Measurements from ENCODE around the gene BTN2A1.
"Not testable (repeated sequence)": the region's sequence is repeated elsewhere in the genome, so short reads cannot be mapped to it uniquely, and the experiment has no call there.

The BTN2A1 gene

DNA sequence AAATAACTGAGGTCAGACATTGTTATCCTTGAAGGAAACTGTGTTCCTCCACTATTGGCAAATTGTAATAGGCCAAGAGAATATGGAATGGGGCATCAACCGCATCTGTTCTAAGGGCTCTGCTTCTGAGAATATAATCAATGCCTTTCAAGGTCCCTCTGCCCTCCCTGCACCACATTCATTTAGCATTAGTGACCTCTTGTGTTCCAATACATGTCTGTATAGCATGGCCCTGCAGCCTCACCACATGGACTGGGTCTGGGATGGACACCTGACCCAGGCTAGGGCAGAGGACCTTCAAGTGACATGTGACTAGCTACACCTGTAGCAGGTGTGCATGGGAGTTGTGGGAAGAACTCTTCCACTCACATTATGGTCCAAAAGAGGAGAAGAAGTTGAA, 41.5 kb upstream of the BTN2A1 start:
- H3K27ac ChIP-seq (ENCODE audit: low read length) = no peak overlapping the region
- H3K27me3 ChIP-seq (ENCODE audit: low read depth, low read length) = no peaks in the 10 kb centered on the region
- H3K9me3 ChIP-seq (ENCODE audit: insufficient read depth, low read length) = peaks cover 6% of the 10 kb centered on the region; the same call in 1 of the 2 replicates
- H3K4me1 ChIP-seq (ENCODE audit: low read length) = peaks cover 5% of the 10 kb centered on the region
- TF ChIP-seq EZH2phosphoT487 (IDR thresholded peaks at IDR 0.05; ENCODE audit: low read depth) = no peak
- TF ChIP-seq, protein P1, sequence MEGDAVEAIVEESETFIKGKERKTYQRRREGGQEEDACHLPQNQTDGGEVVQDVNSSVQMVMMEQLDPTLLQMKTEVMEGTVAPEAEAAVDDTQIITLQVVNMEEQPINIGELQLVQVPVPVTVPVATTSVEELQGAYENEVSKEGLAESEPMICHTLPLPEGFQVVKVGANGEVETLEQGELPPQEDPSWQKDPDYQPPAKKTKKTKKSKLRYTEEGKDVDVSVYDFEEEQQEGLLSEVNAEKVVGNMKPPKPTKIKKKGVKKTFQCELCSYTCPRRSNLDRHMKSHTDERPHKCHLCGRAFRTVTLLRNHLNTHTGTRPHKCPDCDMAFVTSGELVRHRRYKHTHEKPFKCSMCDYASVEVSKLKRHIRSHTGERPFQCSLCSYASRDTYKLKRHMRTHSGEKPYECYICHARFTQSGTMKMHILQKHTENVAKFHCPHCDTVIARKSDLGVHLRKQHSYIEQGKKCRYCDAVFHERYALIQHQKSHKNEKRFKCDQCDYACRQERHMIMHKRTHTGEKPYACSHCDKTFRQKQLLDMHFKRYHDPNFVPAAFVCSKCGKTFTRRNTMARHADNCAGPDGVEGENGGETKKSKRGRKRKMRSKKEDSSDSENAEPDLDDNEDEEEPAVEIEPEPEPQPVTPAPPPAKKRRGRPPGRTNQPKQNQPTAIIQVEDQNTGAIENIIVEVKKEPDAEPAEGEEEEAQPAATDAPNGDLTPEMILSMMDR (IDR thresholded peaks at IDR 0.05; ENCODE audit: low read depth, low read length) = no peak
- H3K4me3 ChIP-seq (ENCODE audit: low read length) = no peak overlapping the region
- no peaks in the 10 kb centered on the region for H3K79me2 ChIP-seq (ENCODE audit: low read length)
- no peak overlapping the region for H2AFZ ChIP-seq (ENCODE audit: low read depth, low read length)
- H3K4me2 ChIP-seq (ENCODE audit: low read length) = no peak overlapping the region
- H3K9ac ChIP-seq (ENCODE audit: low read length) = no peak overlapping the region
- no peaks in the 10 kb centered on the region for H4K20me1 ChIP-seq (ENCODE audit: insufficient read depth, low read length)
- H3K36me3 ChIP-seq (replicated peaks; ENCODE audit: low read depth, low read length) = no peaks in the 10 kb centered on the region

DNA sequence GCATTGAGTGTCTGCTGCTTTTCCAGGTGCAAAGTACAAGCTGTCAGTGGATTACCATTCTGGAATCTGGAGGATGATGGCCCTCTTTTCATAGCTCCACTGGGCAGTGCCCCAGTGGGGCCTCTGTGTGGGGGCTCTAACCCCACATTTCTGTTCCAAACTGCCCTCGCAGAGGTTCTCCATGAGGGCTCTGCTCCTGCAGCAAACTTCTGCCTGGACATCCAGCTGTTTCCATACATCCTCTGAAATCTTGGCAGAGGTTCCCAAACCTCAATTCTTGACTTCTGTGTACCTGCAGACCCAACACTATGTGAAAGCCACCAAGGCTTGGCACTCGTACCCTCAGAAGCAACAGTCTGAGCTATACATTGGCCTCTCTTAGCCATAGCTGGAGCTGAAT, 39.7 kb upstream of the BTN2A1 start:
- H3K27ac ChIP-seq (ENCODE audit: low read length); H3K4me3 ChIP-seq (ENCODE audit: low read length); H3K4me1 ChIP-seq (ENCODE audit: low read length); H3K4me2 ChIP-seq (ENCODE audit: low read length); H3K9me3 ChIP-seq (ENCODE audit: insufficient read depth, low read length); H3K36me3 ChIP-seq (replicated peaks; ENCODE audit: low read depth, low read length); H2AFZ ChIP-seq (ENCODE audit: low read depth, low read length); H3K79me2 ChIP-seq (ENCODE audit: low read length); H3K9ac ChIP-seq (ENCODE audit: low read length); H3K27me3 ChIP-seq (ENCODE audit: low read depth, low read length); H4K20me1 ChIP-seq (ENCODE audit: insufficient read depth, low read length): not testable (repeated sequence)

DNA sequence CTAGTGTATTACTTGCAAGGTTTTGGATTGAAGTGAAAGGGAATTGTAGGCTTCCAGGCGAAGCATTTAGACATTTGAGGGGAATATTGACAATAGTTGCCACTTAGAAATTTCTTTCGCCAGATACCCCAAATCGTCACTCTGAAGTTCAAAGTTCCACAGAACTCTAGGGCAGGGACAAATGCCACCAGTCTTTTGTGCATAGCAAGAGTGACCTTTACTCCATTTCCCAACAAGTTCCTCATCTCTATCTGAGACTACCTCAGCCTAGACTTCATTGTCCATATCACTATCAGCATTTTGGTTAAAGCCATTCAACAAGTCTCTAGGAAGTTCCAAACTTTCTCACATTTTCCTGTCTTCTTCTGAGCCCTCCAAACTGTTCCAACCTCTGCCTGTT, 39.0 kb upstream of the BTN2A1 start:
- not testable (repeated sequence) for H3K4me3 ChIP-seq (ENCODE audit: low read length); H3K4me2 ChIP-seq (ENCODE audit: low read length); H3K4me1 ChIP-seq (ENCODE audit: low read length); H3K27ac ChIP-seq (ENCODE audit: low read length); H3K9me3 ChIP-seq (ENCODE audit: insufficient read depth, low read length); H2AFZ ChIP-seq (ENCODE audit: low read depth, low read length); H3K27me3 ChIP-seq (ENCODE audit: low read depth, low read length); H3K9ac ChIP-seq (ENCODE audit: low read length); H3K36me3 ChIP-seq (replicated peaks; ENCODE audit: low read depth, low read length); H4K20me1 ChIP-seq (ENCODE audit: insufficient read depth, low read length); H3K79me2 ChIP-seq (ENCODE audit: low read length)

DNA sequence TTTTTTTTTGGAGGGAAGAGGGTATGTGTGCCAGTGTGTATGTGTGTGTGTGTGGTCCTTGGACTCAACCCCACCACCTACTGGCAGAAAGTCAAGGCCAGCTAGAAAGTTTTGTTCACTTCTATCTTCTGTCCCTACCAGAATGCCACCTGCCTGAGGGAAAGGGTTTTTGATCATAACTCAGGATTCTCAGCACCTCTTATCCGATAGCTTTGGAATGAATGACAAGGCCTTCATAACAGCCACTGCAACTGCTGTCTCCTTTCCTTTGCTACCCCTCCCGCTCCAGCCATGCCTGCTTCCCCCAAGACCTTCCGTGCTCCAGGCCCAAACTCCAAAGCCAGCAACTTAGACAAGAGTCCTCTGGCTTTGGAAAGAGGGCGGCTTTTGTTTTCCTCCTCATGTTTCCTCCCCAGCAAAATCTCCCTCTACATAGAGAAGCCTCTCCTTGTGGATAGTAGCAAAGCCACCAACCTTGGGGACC, 37.0 kb upstream of the BTN2A1 start:
- peak overlapping the region; percentile 82 for H3K9ac ChIP-seq (ENCODE audit: low read length)
- TF ChIP-seq, protein P1 (IDR thresholded peaks at IDR 0.05; ENCODE audit: low read depth, low read length) = peak; percentile 46
- TF ChIP-seq EZH2phosphoT487 (IDR thresholded peaks at IDR 0.05; ENCODE audit: low read depth) = no peak
- no peaks in the 10 kb centered on the region for H4K20me1 ChIP-seq (ENCODE audit: insufficient read depth, low read length)
- peaks cover 6% of the 10 kb centered on the region; the same call in 1 of the 2 replicates for H3K9me3 ChIP-seq (ENCODE audit: insufficient read depth, low read length)
- H3K79me2 ChIP-seq (ENCODE audit: low read length) = no peaks in the 10 kb centered on the region
- H3K36me3 ChIP-seq (replicated peaks; ENCODE audit: low read depth, low read length) = no peaks in the 10 kb centered on the region
- H3K4me3 ChIP-seq (ENCODE audit: low read length) = peak overlapping the region; percentile 93
- H3K4me2 ChIP-seq (ENCODE audit: low read length) = peak overlapping the region; percentile 78
- peaks cover 5% of the 10 kb centered on the region for H3K4me1 ChIP-seq (ENCODE audit: low read length)
- H3K27ac ChIP-seq (ENCODE audit: low read length) = no peak overlapping the region
- no peaks in the 10 kb centered on the region for H3K27me3 ChIP-seq (ENCODE audit: low read depth, low read length)
- peak overlapping the region; percentile 99 for H2AFZ ChIP-seq (ENCODE audit: low read depth, low read length)

DNA sequence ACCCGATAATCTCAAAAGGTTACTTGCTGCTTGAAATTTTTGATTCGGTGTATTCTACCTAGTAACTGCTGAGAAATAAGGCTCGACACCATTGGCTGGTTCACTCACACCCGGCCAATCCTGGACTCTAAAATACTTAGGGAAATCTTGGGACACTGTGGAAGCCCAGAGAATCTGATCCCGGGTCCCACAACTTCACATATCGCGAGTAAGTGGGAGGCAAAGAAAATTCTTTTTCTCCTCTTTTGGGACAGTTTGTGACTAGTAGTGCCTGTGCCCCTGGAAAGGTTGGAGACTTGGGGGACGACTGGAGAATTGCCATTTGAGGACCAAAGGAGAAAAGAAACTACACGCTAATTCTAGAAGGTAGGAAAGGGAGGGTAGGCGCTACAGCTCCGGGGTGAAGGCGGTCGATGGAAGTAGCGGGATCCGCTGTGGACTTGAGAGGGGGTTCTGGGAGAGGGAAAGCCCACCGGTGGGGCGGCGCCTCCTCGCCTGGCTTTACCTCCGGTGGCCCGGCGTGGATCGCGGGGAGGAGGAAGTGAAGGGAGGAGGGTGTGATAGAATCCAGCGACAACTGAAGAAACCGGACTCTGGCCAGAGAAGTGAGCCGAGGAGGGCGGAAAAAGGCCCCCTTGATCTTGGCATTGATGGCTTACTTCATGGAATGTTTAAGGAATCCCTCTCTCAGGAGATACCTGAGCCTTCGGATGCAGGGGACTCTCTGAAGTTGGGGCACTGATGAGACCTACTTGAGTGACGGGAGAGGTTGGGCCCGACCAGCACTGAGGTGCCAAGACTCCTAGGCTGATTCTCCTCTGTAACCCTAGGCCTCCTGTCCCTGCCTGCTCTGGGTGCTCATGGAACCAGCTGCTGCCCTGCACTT, 36.3 kb upstream of the BTN2A1 start:
- Histone ChIP-seq H3K27me3 (ENCODE audit: low read depth, low read length) (no peaks in the 10 kb centered on the region), H3K4me2 (ENCODE audit: low read length) (peak overlapping the region; percentile 78), H3K4me1 (ENCODE audit: low read length) (peaks cover 5% of the 10 kb centered on the region), H3K27ac (ENCODE audit: low read length) (peak overlapping the region; percentile 15; the same call in 1 of the 2 replicates), H2AFZ (ENCODE audit: low read depth, low read length) (peak overlapping the region; percentile 99), H3K4me3 (ENCODE audit: low read length) (peak overlapping the region; percentile 93), H3K9ac (ENCODE audit: low read length) (peak overlapping the region; percentile 82), H4K20me1 (ENCODE audit: insufficient read depth, low read length) (no peaks in the 10 kb centered on the region), H3K9me3 (ENCODE audit: insufficient read depth, low read length) (peaks cover 6% of the 10 kb centered on the region; the same call in 1 of the 2 replicates), H3K79me2 (ENCODE audit: low read length) (no peaks in the 10 kb centered on the region), H3K36me3 (replicated peaks; ENCODE audit: low read depth, low read length) (no peaks in the 10 kb centered on the region)
- TF ChIP-seq EZH2phosphoT487 (IDR thresholded peaks at IDR 0.05; ENCODE audit: low read depth) = no peak
